Tibial nerve (tissue), 4 donors: ENCODE data around the gene GRID1. TPM values are rescaled to one million over a fixed set of nuclear protein-coding genes. Genes with fewer than 3 reads are reported as not detected.

Experiments used
- DNase-seq, 2 donors: peaks; one replicate each; pipeline ENCODE4 v3.0.0-alpha.2; 2019; ENCODE audit warnings: low spot score in 2 of 2
- H3K27ac ChIP-seq, 4 donors: fragments of 200-600 bp; sonication (generic) in 3 of 4; one replicate each; pipeline ENCODE4 v1.5.1; 2017 to 2019; ENCODE audit warnings: mild to moderate bottlenecking in 1 of 4
- H3K27me3 ChIP-seq, 2 donors: fragments of 200-600 bp; sonication (generic) in 1 of 2; one replicate each; pipeline versions ENCODE4 v1.5.1 to v1.6.0; 2017 to 2019
- H3K36me3 ChIP-seq, 3 donors: fragments of 200-600 bp; sonication (generic); one replicate each; pipeline ENCODE4 v1.5.1; 2018 to 2019
- H3K4me1 ChIP-seq, 4 donors: fragments of 200-600 bp; sonication (generic) in 3 of 4; one replicate each; pipeline ENCODE4 v1.5.1; 2017 to 2019
- H3K4me3 ChIP-seq, 4 donors: fragments of 200-600 bp; sonication (generic) in 3 of 4; one replicate each; pipeline ENCODE4 v1.5.1; 2017 to 2019; ENCODE audit warnings: mild to moderate bottlenecking in 1 of 4, moderate library complexity in 1 of 4
- H3K9me3 ChIP-seq, 4 donors: fragments of 200-600 bp; sonication (generic) in 3 of 4; one replicate each; pipeline ENCODE4 v1.5.1; 2017 to 2019
- CTCF ChIP-seq, 5 experiments: fragments of 200-600 bp in 3 of 5; fragments of 450-650 bp in 2 of 5; sonication (generic) in 3 of 5; IDR thresholded peaks; one replicate each; pipeline ENCODE4 v1.5.1; 2016 to 2019; ENCODE audit warnings: antibody characterized with exemption in 5 of 5, mild to moderate bottlenecking in 3 of 5, moderate library complexity in 2 of 5
- EP300 ChIP-seq, 2 donors: sonication (generic); formaldehyde crosslinking; IDR thresholded peaks; one replicate each; pipeline ENCODE4 v1.6.1; 2017; ENCODE audit warnings: antibody characterized with exemption in 2 of 2, mild to moderate bottlenecking in 1 of 2
- POLR2A ChIP-seq, 2 donors: fragments of 450-650 bp; IDR thresholded peaks; one replicate each; pipeline ENCODE4 v1.6.1; 2017; ENCODE audit warnings: antibody characterized with exemption in 2 of 2, mild to moderate bottlenecking in 2 of 2, moderate library complexity in 2 of 2
- WGBS, 2 donors: methylation state at CpG; one replicate each; pipeline ENCODE4 v1.1.5; 2018; 5-methylcytosine and 5-hydroxymethylcytosine counted together
- total RNA-seq, 4 donors: library from RNA; depleted of rRNA; stranded (reverse); fragments of >200 nt; gene quantifications; one replicate each; pipeline ENCODE4 v1.1.0, GENCODE V29; 2016

Gene GRID1
- total RNA-seq, 4 donors from 2014 or later = 7.7 to 16.3 (median 10.5) TPM

GRCh38 chr10:86049442-86049841, 317.2 kb downstream of the GRID1 start:
- H3K9me3 ChIP-seq = no peaks in the 10 kb centered on the region
- no peaks in the 10 kb centered on the region for H3K36me3 ChIP-seq
- no peak overlapping the region for H3K4me3 ChIP-seq
- WGBS, 2 donors = 86 to 91% methylated on average over 4 of the region's 4 CpGs
- TF ChIP-seq EP300 (IDR thresholded peaks at IDR 0.05) (no peak), CTCF (IDR thresholded peaks at IDR 0.05) (no peak), POLR2A (IDR thresholded peaks at IDR 0.05) (no peak)
- H3K27ac ChIP-seq = no peak overlapping the region
- no peak for DNase-seq
- H3K27me3 ChIP-seq = no peaks in the 10 kb centered on the region
- H3K4me1 ChIP-seq = no peaks in the 10 kb centered on the region

DNA sequence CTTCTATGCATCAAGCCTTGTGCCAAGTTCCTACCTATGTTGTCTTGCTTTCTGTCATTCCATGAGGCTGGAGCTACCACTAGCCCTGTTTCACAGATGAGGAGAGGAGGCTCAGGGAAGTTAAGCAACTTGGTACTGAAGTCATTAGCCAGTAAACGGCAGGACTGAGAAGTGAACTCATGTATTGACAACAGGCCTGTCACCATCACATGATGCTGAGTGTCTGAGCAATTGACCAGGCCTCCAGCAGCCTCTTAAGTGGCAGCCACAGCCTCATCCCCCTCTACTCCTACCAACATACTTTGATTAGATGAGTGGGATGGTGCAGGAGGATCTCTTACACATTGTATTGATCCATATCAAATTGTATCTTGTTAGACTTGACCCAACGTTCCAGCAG, 317.6 kb downstream of the GRID1 start:
- no peaks in the 10 kb centered on the region for H3K4me1 ChIP-seq
- H3K27ac ChIP-seq = no peak overlapping the region
- H3K4me3 ChIP-seq = no peak overlapping the region
- H3K36me3 ChIP-seq = no peaks in the 10 kb centered on the region
- DNase-seq = no peak
- 78 to 85% methylated on average over 2 of the region's 2 CpGs for WGBS, 2 donors
- no peaks in the 10 kb centered on the region for H3K27me3 ChIP-seq
- H3K9me3 ChIP-seq = no peaks in the 10 kb centered on the region
- TF ChIP-seq EP300 (IDR thresholded peaks at IDR 0.05) (no peak), CTCF (IDR thresholded peaks at IDR 0.05) (no peak), POLR2A (IDR thresholded peaks at IDR 0.05) (no peak)

DNA sequence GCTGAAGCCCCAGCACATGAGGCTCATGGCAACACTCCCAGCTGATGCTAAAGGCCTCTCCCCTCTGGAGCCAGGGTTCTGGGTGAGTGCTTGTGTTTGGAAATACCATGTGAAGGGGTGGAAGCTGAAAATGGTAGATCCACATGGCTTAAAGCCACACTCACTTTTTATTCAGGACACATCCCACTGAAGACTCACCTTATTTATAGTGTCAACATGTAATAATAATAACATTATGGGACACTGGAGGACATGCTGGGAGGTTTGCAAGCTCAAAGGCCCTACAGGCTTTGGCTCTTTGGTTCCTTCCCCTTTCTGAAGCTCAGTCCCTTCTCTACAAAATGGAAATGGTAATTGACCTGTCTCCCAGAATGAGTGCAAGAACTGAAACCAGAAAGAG, 318.0 kb downstream of the GRID1 start:
- DNase-seq = no peak
- no peaks in the 10 kb centered on the region for H3K36me3 ChIP-seq
- H3K27me3 ChIP-seq = no peaks in the 10 kb centered on the region
- H3K27ac ChIP-seq = no peak overlapping the region
- TF ChIP-seq EP300 (IDR thresholded peaks at IDR 0.05) (no peak), POLR2A (IDR thresholded peaks at IDR 0.05) (no peak), CTCF (IDR thresholded peaks at IDR 0.05) (no peak)
- H3K4me3 ChIP-seq = no peak overlapping the region
- H3K9me3 ChIP-seq = no peaks in the 10 kb centered on the region
- H3K4me1 ChIP-seq = no peaks in the 10 kb centered on the region

GRCh38 chr10:86047588-86047987, 319.0 kb downstream of the GRID1 start:
- Histone ChIP-seq H3K27me3 (no peaks in the 10 kb centered on the region), H3K27ac (no peak overlapping the region), H3K4me1 (no peaks in the 10 kb centered on the region), H3K36me3 (no peaks in the 10 kb centered on the region), H3K4me3 (no peak overlapping the region), H3K9me3 (no peaks in the 10 kb centered on the region)
- WGBS, 2 donors = 62 to 74% methylated on average over 7 of the region's 7 CpGs
- TF ChIP-seq POLR2A (IDR thresholded peaks at IDR 0.05) = no peak
- no peak for TF ChIP-seq CTCF (IDR thresholded peaks at IDR 0.05)
- TF ChIP-seq EP300 (IDR thresholded peaks at IDR 0.05) = no peak
- no peak for DNase-seq

- TF ChIP-seq EP300 (IDR thresholded peaks at IDR 0.05) (no peak), POLR2A (IDR thresholded peaks at IDR 0.05) (no peak), CTCF (IDR thresholded peaks at IDR 0.05) (no peak)
- WGBS, 2 donors = 81 to 85% methylated on average over 2 of the region's 2 CpGs
Observed at GRCh38 chr10:86046845-86047460, 319.6 kb downstream of the GRID1 start.

More at GRCh38 chr10:86046845-86047460, 319.6 kb downstream of the GRID1 start:
- DNase-seq = no peak
- H3K36me3 ChIP-seq = no peaks in the 10 kb centered on the region
- H3K4me1 ChIP-seq = no peaks in the 10 kb centered on the region
- H3K27me3 ChIP-seq = no peaks in the 10 kb centered on the region
- H3K9me3 ChIP-seq = no peaks in the 10 kb centered on the region
- H3K4me3 ChIP-seq = no peak overlapping the region
- no peak overlapping the region for H3K27ac ChIP-seq
